GM15510 (cell line): ENCODE data around the gene FBXW5.

Experiments
- POLR2A ChIP-seq: IDR thresholded peaks from 3 replicates; pipeline ENCODE4 v1.6.1; 2011; ENCODE audit warnings: borderline replicate concordance; ENCODE audit not compliant: insufficient read length; ENCODE audit errors: extremely low read depth

The FBXW5 gene

DNA sequence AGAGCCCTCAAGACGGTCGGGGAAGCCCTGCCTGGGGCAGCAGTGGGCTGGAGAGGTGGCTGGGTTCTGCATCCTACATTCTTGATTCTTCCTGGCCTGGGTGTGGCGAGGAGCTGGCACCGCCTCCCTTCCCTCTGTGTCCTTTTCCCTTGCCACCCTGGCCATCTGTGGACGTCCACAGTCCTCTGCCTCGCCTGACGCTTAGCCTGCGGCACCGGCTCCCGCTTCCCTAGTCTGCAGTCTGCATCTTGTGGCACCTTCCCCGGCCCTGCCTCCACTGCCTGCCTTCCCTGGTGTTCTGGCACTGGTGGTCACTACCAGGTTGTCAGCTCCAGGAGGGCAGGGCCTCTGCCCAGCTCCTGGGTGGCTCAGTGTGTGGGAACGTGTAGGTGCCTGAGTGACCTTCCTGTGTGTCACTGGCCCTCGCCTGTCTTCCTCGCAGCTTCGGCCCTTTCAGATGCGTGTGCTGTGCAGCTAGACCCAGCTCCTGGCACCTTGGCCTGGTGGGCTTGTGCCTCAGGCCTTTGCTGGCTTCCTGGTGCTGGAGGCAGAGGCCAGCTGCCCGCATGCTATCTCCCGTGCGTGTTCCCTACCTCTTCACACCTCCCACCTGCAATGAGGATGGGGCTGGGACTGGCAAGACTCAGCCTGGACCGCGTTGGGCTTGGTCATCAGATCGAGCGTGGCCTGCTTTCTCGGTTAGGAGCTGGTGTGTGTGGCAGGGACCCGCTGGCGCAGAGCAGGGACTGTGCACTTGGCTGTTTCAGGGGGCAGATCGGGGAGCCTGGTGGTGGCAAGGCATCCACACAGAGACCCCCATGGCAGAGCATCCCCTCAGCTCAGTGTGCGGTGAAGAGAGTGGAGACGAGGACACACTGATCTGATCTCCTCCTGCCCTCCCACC is 37.3 kb downstream of the FBXW5 start:
- no peak for TF ChIP-seq POLR2A

DNA sequence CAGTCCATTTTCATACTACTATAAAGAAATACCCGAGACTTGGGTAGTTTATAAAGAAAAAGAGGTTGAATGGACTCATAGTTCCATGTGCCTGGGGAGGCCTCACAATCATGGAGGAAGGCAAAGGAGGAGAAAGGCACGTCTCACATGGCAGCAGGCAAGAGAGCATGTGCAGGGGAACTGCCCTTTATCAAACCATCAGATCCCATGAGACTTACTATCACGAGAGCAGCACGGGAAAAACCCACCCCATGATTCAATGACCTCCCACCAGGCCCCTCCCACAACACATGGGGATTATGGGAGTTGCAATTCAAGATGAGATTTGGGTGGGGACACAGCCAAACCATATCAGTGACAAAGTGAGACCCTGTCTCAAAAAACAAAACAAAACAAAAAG is 38.3 kb downstream of the FBXW5 start:
- no peak for TF ChIP-seq POLR2A

- no peak for TF ChIP-seq POLR2A
Measured at GRCh38 chr9:136903041-136903554, 41.4 kb downstream of the FBXW5 start.

GRCh38 chr9:136902259-136902821 is 42.2 kb downstream of the FBXW5 start:
- TF ChIP-seq POLR2A = peak; percentile 34

DNA sequence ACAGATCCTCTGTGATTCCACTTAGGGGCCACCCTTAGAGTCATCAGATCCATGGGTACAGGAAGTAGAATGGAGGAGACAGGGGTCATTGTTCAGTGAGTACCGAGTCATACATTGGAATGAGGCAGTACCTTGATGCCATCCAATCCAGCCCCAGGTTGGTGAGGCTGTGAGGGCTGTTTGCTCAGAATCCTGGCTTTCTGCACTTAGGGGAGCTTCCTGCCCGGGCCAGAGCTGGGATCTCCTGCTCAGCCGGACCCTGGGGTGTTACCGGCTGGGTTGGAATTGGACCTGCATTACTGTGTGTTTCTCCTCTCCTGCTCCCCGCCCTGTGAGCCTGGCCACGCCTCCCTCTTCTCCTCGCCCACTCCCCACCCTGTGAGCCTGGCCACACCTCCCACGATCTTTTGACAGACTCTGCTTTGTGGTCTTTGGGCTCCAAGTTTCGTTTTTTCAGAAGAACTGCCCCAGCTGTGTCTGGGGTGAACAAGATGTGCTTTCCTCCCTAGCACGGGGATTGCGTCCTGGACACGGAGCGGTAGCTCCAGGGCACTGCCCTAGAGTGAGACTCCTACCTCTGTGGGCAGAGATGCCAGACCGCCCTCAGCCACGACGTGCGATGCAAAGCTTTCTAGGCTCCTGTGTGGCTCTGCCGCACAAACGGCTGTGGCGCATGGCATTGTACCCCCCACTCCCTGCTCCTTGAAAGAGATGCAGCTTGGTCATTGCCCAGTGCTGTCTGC is 42.9 kb downstream of the FBXW5 start:
- TF ChIP-seq POLR2A = peak; percentile 40

DNA sequence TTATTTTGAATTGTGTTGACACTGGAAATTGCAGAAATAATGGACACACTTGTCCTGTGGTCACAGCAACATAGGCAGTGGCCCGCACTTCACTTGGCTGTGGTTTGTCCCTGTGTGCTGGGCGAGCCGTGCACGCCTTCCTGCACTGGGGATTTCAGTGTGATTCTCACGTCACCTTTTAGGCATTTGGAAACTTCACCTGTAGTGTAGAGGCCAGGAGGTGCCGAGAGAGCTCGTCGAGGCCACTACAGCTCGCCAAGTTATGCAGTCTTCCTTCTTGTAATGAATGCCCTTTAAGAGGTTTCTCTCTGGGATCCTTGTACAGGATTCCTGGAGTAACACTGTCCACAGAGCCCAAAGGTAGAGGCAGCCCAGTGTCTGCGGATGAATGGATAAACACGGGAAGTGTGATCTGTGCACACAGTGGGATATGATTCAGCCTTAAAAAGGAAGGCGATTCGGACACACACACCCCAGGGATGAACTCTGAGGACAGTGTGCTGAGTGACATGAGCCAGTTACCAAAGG is 43.5 kb downstream of the FBXW5 start:
- TF ChIP-seq POLR2A = no peak

GRCh38 chr9:136900556-136900955 is 44.0 kb downstream of the FBXW5 start:
- no peak for TF ChIP-seq POLR2A

GRCh38 chr9:136899196-136899595 is 45.3 kb downstream of the FBXW5 start:
- TF ChIP-seq POLR2A = no peak

DNA sequence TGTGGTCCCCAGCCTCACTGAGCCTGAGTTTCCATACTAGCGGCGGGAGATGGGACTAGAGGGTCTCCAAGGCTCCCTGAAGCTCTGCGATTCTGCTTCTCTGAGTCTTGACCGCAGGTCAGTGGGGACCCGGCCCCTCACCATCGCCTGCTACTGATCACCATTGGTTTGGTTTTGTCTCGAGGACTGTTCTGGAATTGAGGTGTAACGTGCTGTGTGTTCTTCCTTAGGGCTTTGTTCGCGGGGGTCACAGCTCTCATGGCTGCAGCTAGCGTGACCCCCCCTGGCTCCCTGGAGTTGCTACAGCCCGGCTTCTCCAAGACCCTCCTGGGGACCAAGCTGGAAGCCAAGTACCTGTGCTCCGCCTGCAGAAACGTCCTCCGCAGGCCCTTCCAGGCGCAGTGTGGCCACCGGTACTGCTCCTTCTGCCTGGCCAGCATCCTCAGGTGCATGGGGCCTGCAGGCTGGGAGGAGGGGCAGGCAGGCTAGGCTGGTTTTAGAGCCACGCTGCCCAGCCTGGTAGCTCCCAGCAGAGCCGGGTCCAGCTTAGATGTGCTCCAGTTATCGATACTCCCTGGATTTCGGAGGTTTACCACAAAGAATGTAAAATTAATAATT is 45.9 kb downstream of the FBXW5 start:
- no peak for TF ChIP-seq POLR2A

GRCh38 chr9:136896027-136896426 is 48.5 kb downstream of the FBXW5 start:
- TF ChIP-seq POLR2A = no peak

DNA sequence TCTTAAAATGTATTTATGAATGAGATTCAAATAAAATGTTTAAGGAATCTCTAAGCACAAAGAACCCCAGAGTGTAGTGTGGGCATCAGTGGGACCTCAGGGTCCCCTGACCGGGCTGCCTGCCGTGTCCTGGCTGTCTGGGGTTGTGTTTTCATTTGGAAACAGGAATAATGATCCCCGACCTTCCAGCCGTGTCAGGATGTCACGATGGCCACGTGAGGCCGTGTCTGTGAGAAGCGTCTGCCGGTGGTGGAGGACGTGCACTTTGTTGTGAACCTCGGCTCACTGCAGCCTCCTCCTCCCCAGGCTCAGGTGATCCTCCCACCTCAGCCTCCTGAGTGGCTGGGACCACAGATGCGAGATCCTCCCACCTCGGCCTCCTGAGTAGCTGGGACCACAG is 53.9 kb downstream of the FBXW5 start:
- TF ChIP-seq POLR2A = no peak
